Retina (tissue), 1 donor: ENCODE measurements around the gene CDKL2.

Experiments used
- DNase-seq: peaks from one replicate; pipeline ENCODE4 v3.0.0-alpha.2; 2016

CDKL2 gene

GRCh38 chr4:75637827-75638226 is 7.5 kb upstream of the CDKL2 start:
- DNase-seq, result no peak

DNA sequence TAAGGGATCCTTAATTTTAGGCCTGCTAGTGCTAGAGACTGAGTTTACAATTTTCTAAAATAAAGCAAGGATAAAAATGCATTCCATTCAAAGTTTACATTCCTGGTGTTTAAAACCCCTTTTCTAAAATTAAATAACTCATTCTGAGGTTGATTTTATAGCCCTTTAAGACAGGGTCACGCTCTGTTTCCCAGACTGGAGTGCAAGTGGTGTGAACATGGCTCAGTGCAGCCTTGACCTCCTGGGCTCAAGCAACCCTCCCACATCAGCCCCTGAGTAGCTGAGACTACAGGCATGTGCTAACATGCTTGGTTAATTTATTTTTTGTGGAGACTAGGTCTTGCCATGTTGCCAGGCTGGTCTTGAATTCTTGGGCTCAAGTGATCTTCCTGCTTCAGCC is 6.8 kb upstream of the CDKL2 start:
- DNase-seq, result no peak

DNA sequence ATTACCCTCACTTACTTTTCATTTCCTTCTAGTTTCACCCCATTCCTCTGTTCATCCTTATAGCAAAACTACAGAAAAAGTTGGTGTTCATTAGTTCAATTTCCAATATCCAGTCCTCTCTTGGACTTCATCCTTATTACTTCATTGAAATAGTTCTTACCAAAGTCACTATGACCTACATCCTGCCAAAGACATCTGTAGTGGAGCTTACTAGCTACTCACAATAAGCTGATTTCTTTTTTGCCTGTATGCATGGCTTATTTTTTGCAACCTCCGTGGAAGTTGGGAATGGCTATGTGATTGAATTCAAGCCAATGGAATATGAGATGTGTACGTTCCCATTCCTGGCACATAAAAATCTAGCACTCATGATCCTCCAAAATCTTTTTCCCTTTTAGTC is 4.6 kb upstream of the CDKL2 start:
- no peak for DNase-seq

DNA sequence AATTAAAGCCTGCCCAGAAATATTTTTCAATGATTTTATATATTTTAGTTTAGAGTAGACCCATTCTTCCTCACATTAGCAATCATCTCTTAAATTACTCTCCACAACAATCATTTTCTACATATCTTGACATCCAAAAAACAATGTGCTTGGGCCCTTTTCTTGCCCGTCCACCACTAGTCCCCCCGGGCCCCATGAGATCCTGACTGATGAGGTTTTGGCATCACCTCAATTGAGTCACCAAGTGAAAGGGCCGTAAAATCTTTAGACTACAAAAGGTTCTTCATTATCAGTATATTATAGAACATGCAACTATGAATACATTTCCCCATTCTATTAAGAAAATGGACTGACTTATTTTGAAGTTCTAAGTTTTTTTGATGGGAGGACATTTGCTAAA is 4.0 kb upstream of the CDKL2 start:
- DNase-seq, result no peak

- DNase-seq, result no peak
These were observed 3.5 kb upstream of the CDKL2 start for GRCh38 chr4:75633846-75634245.

DNA sequence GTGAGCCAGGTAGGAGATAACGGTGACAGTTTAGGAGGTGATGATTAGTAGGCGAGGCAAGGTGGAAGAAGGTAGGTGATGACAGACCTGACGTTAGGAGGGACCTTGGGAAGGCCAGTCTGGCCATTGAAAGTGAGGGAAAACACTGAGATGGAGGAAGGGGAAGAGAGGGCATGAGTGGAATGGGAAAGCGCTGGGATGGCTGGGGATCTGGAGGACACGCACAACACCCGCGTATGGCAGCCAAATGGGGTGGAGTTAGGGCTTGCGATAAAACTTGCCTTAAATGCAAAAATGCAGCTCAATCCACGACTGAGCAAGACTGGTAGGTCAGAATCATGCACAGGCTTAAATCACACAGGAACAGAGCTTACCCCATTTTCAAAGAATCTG is 605 bp upstream of the CDKL2 start:
- DNase-seq, result no peak

DNA sequence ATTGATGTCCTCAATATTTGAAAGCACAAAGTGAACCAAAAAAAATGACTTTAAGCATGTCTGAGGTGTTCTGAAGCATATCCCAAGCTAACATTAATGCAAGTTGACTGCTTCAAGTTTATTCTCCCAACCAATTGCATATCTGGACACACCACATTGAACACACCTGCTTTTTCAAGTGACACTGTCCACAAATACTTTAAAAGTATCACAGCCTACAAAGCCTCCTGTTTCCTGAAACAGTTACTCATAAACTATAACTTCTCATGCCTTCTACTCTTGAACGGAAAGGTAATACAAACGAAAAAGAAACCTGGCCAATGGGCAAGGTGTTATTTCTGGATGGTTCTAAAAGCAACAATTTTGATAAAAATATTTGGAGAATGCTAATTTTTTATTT is 1.1 kb downstream of the CDKL2 start:
- no peak for DNase-seq

DNA sequence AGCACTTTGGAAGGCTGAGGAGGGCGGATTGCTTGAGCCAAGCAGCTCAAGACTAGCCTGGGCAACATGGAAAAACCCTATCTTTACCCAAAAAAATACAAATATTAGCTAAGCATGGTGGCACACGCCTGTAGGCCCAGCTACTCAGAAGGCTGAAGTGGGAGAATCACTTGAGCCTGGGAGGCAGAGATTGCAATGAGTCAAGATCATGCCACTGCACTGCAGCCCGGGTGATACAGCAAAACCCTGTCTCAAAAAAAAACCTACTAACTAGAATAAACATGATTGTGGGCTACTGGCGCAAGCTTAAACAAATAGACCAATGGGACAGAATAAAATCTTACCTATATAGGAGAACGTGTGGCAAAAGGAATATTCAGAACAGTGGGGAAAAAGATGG is 7.3 kb downstream of the CDKL2 start:
- no peak for DNase-seq

- no peak for DNase-seq
These were observed 8.6 kb downstream of the CDKL2 start for GRCh38 chr4:75621715-75622114.

GRCh38 chr4:75612306-75612705 is 18.0 kb downstream of the CDKL2 start:
- DNase-seq, result no peak

DNA sequence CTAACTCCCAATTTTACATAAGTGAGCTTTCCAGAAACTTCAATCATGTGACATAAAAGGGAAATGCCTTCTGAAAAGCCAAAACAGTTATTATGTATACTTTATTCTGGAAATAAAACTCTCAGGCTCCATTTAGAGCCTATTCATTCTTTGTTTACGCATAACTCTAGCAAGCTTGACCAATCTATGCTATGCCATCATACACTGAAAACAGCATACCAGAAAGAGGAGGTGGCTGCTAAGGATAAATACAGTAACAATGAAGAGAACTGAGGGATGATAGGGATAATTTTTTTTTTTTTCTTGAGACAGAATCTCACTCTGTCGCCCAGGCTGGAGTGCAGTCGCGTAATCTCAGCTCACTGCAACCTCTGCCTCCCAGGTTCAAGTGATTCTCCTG is 24.4 kb downstream of the CDKL2 start:
- no peak for DNase-seq

GRCh38 chr4:75599647-75600046 is 30.7 kb downstream of the CDKL2 start:
- no peak for DNase-seq

DNA sequence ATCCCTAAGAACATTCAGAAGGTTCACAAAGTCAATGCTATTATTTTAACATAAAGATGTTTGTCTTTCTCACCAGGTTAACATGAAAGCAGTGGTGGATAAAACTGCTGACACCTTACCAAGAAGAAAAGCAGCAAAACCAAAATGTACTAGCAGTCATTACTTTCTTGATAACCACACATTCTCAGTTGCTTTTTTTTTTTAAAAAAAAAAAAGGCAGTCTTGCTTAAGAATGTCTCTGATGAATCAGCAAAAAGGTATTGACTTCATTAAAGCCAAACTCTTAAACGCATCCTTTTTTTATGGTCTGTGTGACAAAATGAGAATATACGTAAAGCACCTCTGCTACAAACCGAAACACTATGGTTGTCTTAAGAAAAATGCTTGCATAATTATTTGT is 31.9 kb downstream of the CDKL2 start:
- no peak for DNase-seq

DNA sequence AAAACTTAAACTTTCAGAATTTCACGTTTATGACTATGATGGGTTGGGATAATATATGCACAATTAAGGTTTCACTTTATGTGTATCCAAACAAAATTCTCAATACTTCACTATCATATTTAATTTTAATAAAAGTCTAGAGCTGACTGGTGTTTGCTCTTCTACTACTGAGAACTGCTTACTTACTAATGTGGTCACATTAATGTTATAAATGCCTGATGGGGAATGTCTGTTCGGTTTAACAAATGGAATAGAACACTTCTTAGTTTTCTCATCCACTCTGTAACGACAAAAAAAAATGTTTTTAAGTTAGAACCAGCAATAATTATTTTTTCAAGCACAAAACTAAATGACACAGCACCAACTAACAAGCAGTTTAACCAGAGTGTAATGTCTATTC is 34.3 kb downstream of the CDKL2 start:
- DNase-seq, result no peak

DNA sequence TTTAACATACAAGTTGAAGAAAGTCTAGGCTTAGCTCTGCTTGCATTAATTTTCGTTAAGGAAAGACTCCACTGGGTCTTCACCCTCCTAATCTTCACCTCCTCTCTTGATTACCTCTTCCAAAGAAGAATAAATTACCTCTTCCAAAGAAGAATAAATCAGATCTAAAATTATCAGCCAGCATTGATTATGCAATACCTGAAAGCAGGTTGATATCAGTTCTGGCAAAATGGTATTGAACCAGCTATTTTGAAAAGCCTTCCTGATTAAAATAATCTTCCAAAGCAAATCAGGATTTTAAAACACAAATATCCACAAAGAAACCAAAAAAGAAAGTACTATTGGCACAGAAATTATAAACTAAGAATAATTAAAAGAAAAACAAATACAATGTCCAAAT is 36.9 kb downstream of the CDKL2 start:
- DNase-seq, result no peak

DNA sequence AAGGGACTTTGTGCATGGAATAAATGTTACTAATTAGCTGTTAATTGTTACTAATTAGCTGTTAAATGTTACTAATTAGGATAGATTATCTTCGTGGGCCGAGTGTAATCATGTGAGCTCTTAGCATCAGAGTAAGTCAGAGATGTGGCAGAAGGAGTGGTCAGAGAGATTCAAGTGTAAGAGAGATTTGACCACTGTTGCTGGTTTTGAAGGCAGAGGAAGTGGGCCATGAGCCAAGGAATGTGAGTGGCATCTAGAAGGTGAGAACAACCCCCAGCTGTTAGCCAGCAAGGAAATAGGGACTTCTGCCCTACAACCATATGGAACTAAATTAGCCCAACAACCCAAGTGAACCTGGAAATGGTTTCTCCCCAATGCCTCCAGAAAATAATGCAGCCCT is 46.3 kb downstream of the CDKL2 start:
- DNase-seq, result no peak

- no peak for DNase-seq
These were observed 62.6 kb downstream of the CDKL2 start for GRCh38 chr4:75567725-75568124.

DNA sequence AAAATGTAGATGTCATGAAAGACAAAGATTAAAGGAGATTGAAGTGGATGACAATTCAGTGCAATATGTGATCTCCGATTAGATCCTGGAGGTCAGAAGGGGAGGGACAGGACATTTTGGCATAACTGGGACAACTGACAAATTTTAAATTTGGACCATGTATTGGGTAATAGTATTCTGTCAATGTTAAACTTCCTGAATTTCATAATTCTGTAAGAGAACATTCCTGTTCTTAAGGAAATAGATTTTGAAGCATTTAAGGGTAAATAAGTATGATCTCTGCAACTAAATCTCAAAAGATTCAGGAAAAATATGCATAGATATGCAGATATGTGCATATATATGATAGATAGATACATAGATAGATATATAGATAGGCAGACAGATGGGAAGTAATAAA is 63.4 kb downstream of the CDKL2 start:
- DNase-seq, result no peak

GRCh38 chr4:75565481-75565880 is 64.8 kb downstream of the CDKL2 start:
- DNase-seq, result no peak

DNA sequence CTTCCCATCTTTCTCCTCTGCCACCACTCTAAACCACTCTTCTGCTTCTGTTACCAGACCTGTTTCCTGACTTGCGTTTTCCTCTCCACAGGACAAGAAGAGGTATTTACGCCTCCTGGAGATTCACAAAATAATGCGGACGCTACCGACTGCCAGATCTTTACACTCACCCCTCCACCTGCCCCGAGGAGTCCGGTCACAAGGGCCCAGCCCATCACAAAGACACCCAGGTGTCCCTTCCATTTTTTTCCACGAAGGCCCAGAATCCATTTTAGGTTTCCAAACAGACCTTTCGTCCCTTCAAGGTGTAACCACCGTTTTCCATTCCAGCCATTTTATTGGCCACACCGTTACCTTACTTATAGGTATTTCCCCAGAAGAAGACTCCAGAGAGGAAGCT is 66.3 kb downstream of the CDKL2 start:
- DNase-seq, result no peak

DNA sequence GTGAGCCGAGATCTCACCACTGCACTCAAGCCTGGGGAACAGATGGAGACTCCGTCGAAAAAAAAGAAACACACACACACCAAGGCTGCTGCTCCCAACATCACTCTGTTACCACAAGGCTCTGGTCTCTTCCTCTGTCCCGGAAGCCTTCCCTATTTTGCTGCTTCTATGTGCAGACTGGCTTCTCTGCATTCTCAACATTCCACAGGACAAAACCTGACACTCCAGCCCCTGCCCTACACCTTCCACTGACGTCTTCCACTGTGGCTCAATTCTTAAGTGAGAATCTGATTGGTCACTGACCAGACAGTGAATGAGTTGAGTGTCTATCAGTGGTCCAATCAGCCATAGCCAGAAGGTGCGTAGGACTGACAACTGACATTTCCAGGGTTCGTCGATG is 68.5 kb downstream of the CDKL2 start:
- DNase-seq, result no peak

DNA sequence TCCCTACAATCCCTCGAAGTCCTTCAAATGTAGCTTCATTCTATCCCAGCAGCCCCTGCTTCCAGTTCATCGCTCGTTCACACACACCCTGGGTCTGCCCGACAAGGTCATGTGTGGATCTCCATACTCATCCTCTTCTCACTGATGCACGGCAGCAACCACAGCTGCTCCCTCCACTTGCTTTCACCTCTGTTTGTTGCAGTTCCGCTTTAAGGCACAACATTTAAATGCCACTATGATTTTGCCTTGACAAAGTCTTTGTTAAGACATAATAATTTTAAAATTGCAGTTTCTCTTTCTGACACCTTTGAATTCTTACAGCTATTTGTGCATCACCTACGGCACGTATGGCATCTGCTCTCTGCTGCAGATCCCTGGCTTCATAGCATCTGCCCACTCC is 72.6 kb downstream of the CDKL2 start:
- no peak for DNase-seq

DNA sequence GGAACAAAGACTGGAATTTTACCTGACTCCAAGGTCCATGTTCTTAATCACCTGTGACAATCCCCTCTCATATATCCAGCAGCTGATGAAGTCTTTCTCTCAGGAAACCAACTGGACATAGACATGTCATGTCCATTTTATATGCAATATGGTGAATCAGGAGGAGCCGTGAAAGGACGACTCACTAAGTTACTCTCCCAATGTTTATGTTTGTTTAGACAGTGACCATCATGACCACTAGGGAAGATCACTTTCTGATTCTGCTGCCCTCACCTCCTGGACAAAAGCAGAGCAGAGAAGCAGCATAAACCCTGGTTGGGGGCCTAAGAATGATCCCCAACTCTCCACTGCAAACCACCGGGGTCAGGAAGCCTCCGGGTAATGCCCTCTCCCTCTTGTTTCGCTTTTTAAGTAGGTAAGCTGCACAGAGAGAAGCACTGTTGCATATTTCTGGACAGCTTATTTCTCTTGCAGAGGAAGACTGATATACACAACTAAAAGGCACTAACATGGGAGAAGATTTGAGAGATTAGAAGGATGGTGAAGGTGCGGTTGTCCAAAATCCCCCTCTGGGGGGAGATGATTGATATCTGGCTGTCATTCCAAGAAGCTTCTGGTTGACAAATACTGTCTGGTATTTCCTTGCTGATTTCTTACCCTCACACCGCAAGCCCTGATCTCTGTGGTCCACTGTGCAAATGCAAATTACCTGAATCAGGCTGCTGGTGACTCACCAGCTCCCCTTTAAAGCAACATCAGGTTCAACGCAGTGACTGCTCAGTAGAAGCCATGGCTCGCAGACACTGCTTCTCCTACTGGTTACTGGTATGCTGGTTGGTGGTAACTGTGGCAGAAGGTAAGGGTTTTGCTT is 74.8 kb downstream of the CDKL2 start, which contains the start of gene ODAPH:
TSS of gene ODAPH (plus strand) at position 773 of the 871 bp plus-strand sequence. CDS start at position 790, 17 bp downstream.
- DNase-seq, result no peak

GRCh38 chr4:75552452-75552851 is 77.9 kb downstream of the CDKL2 start:
- no peak for DNase-seq

- DNase-seq, result no peak
These were observed 81.3 kb downstream of the CDKL2 start for GRCh38 chr4:75549019-75549418.
